ENCODE data around the gene MEI1.
A peak's percentile ranks its signal among the peaks of the same experiment; 100 is the strongest.

MEI1 gene

DNA sequence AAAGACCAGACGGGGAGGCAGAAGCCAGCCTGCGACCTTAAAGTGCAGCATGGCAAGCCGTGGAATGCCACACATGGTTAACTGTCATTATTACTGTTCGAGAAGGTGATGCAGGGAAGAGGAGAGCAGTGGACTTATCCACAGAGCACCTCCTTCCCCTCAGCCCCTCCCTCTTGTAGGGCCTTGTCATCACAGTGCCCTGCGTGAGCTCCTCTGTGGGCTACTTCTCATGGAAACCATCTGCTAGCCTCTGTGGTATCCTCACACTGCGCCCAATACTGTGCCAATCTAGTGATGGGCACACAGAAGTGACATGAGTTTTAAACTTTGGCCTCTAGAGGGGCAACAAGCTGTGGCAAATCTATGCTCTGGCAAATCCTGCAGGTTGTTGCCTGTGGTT is 83.0 kb downstream of the MEI1 start:
- DNase-seq (ENCODE audit: low read depth), result no peak

DNA sequence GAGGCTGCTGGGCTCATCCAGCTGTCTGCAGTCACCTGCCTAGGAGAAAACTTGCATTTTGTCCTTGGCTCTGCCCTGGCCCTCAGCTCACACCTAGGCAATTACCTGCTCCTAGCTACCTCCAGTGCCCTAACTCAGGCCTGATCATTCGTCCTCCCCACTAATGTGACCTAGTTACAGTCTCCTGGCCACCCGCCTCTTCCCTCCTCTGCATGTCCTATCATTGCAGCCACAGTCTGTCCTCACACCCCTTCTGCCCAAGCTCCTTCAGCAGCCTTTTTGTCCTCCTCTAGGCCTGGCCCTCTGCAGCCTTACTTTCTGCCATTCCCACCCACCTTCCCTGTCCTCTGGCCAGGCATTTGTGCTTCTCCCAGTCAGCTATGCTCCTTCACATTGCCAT is 83.4 kb downstream of the MEI1 start:
- DNase-seq (ENCODE audit: low read depth), result no peak

GRCh38 chr22:41787331-41787730 is 88.0 kb downstream of the MEI1 start:
- DNase-seq (ENCODE audit: low read depth), result no peak

DNA sequence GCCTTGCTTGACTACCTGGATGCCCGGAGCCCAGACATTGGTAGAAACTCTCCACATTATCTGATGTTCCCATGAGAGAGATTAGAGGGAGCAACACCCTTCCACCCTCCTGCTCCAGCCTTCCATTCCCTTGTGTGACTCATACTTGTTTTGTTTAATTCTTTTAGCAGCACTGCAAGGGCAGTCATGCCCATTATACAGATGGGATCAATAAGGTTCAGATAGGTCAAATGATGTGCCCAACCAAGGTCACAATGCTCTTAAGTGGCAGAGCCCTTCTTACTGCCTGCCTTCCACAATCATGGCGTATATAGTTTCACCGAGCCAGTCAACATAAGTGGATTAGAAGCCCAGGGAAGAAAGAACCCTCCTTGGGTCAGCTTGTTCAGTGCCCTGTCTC is 94.6 kb downstream of the MEI1 start:
- DNase-seq (ENCODE audit: low read depth), result no peak

- no peak for DNase-seq (ENCODE audit: low read depth)
Observed at GRCh38 chr22:41798736-41799135, 99.4 kb downstream of the MEI1 start.

DNA sequence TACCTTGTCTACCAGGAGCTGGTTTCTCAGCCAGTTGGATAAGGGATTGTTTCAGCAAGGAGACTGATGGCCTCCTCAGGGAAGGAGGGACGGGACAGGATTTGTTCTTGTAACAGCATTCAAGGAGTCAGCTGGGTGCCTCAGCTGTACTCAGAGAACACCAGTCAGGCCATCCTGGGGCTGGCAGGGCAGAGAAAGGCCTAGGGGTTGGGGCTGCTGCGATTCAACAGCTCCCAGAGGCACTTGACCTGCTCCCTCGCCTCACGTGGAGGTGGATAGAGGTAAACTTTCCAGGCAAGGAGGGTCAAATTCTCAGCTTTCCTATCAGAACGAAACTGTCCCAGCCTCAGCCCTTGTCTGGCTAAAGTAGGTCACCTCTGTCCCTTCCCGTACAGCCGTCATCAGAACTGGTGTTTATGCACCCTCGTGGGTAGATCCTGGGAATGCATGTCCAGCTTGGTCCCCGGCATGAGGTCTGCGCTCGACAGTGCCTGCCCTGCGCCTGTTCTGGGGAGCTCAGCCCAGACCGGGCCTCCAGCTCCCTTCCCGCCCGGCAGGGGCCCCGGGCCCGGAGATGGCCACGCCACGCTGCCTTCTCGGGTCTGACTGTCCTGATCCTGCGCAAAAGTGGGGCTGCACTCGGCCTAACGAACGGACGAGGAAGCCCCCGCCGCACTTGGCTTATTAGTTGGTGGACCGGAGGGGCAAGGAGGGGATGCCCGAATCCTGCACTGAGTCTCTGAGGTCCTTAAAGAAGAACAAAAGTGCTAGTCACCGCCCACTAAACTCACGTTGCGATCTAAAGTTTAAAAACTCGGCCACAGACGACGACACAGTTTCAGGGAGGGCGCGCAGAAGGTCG is 100.4 kb downstream of the MEI1 start:
- no peak for DNase-seq (ENCODE audit: low read depth)

- DNase-seq (ENCODE audit: low read depth), result peak; percentile 90
Observed at GRCh38 chr22:41800348-41801146, 101.2 kb downstream of the MEI1 start, which contains the start of gene CCDC134. CCDC134 (plus strand) TSS chr22:41800679; CDS start chr22:41808891, 8,212 bp downstream.

DNA sequence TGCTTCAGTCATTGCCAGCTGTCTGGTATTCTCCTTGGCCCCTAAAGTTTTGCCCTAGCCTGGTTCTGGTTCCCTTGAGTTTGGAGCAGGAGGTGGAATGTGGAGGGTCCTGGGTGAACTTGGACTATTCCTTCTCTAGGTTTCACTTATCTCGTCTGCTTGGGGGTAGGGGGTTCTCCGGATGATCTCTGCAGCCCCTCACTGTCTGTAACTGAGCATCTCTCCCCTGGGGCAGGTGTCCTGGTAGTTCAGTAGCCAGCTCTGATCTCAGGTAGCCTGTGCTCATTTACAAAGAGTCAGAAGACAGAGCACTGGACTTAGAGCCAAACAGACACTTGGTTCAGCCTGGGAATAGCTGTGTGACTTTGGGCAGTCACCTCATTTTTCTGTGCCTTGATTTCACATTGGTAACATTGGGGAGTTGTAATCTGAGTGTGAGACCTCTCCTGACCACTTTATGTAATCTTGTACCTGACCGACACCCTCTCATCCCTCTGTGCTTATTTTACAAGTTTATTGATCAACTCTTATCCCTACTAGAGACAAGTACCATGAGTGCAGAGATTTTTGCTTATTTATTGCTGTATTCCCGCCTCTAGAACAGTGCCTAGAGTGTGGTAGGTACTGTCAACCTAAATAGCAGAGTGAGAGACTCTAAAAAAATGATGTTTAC is 102.0 kb downstream of the MEI1 start:
- no peak for DNase-seq (ENCODE audit: low read depth)

GRCh38 chr22:41801886-41802285 is 102.6 kb downstream of the MEI1 start:
- DNase-seq (ENCODE audit: low read depth), result no peak

DNA sequence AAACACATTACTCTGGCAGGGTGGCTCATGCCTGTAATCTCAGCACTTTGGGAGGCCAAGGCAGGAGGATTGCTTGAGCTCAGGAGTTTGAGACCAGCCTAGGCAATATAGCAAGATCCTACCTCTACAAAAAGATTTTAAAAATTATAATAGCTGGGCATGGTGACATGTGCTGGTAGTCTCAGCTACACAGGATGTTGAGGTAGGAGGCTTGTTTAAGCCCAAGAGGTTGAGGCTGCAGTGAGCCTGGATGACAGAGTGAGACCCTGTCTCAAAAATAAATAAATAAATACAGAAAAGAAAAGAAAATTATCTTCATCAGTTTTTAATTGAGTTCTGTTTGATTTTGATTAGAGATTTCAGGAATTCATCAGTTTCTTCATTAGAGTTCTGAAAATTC is 106.3 kb downstream of the MEI1 start:
- DNase-seq (ENCODE audit: low read depth), result no peak

- no peak for DNase-seq (ENCODE audit: low read depth)
Observed at GRCh38 chr22:41808400-41808799, 109.1 kb downstream of the MEI1 start.

DNA sequence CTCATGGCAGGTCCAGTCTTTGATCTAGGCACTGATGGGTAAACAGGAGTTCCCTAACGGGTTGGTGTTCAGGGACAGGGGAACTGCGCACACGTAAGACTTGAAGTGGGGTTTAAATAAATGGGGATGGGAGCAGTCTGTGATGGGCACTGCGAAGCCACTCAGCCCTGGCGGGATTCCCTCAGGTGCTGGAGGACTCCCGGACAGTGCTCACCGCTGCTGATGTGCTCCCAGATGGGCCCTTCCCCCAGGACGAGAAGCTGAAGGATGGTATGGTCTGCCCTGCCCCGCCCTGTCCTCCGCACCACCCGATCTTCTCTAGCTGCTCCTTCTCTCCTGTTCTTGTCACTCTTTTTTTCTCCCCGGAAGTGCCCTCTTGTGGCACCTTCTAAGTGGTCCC is 110.7 kb downstream of the MEI1 start:
- DNase-seq (ENCODE audit: low read depth), result no peak

DNA sequence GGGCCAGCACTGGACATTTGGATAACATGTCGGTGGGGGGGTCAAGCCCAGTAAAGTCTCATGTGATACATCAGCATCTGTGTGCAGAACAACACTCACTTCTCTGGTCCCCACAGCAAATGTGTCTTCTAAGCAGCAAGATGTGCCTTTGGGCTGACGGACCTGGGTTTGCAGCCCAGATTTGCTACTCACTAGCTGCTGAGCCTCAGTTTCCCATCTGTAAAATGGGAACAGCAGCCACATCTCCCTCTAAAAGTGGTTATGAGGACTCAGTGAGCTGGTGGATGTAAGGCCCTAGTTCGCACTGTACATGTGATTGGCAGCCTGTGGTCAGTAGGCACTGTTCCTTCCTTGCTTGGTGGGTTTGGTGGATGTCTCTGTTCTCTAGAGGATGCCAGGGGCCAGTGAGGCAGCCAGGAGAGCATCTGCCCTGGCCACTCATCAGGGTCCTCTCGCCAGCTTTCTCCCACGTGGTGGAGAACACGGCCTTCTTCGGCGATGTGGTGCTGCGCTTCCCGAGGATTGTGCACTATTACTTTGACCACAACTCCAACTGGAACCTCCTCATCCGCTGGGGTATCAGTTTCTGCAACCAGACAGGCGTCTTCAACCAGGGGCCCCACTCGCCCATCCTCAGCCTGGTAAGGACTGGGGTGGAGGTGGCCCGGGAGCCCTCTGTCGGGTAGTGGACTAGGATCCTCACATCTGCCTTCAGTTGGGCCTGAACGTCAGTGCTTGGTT is 113.7 kb downstream of the MEI1 start:
- DNase-seq (ENCODE audit: low read depth), result no peak

GRCh38 chr22:41813726-41814410 is 114.6 kb downstream of the MEI1 start:
- no peak for DNase-seq (ENCODE audit: low read depth)

- DNase-seq (ENCODE audit: low read depth), result no peak
Observed at GRCh38 chr22:41815716-41816115, 116.4 kb downstream of the MEI1 start.

DNA sequence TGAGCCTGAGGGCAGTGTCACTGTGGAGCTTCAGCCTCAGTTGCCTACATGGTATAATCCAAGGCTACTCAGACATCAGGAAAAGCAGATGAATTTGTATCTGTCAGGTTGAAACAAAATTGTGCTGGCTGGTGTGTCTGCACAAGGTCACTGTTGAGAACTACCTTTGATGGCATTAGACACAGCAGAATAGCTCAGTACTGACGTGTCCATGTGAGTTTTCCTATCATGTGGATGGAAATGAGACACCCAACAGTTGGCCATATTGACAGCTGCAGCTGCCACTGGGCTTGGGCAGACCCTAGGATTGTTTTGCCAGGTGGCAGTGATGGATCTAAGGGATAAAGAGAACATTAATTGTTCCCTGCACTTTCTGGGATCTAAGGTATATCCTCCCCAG is 116.9 kb downstream of the MEI1 start:
- DNase-seq (ENCODE audit: low read depth), result no peak

DNA sequence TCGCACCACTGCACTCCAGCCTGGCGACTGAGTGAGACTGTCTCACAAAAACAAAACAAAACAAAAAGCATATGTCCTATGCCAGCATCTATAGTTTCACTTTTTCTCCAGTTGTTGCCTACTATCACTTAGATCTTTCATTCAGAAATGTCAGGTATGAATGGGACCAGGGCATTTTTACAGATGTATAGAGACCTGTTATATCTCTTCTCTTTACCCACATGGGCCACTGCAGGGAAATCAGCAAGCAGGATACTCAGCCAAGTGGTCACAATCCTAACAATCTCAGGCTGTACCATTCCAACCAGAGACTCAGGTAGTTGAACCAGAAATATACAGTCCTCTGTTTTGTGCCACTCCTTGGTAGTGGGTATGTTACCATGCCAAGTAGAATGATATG is 117.6 kb downstream of the MEI1 start:
- DNase-seq (ENCODE audit: low read depth), result no peak

- DNase-seq (ENCODE audit: low read depth), result no peak
Observed at GRCh38 chr22:41818011-41818410, 118.7 kb downstream of the MEI1 start.

GRCh38 chr22:41818596-41818995 is 119.3 kb downstream of the MEI1 start:
- DNase-seq (ENCODE audit: low read depth), result no peak

- DNase-seq (ENCODE audit: low read depth), result no peak
Observed at GRCh38 chr22:41819257-41819656, 120.0 kb downstream of the MEI1 start.

DNA sequence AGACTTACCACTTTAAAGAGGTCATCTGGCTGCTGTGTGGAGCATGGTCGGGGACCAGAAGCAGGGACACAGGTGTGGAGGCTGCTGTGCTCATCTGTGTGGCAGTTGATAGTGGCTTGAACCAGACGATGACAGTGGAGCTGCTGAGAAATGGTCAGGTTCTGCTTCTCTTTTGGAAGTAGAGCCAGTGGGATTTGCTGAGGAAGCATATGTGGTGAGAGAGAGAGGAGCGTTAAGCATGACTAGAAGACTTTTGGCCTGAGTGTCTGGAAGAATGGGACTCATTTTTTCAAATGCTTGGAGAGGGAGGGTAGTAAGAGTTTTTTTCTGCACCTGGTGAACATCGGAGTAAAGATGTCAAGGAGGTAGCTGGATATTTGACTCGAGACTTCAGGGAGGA is 121.1 kb downstream of the MEI1 start:
- no peak for DNase-seq (ENCODE audit: low read depth)
